HG03432 (cell line): ENCODE data around the gene SPATS2L.
A peak's percentile ranks its signal among the peaks of the same experiment; 100 is the strongest.

ENCODE experiments used
- ATAC-seq: cut with Tn5 transposase; IDR thresholded peaks from one replicate; pipeline ENCODE4 v1.9.1; 2021; ENCODE audit warnings: mild to moderate bottlenecking, moderate library complexity; ENCODE audit not compliant: unreplicated experiment

SPATS2L gene

GRCh38 chr2:200404615-200405014 lies 98.1 kb downstream of the SPATS2L start:
- ATAC-seq: no peak

GRCh38 chr2:200405599-200406298 lies 99.3 kb downstream of the SPATS2L start:
- peak; percentile 67 for ATAC-seq

- peak; percentile 66 for ATAC-seq
These were observed 99.9 kb downstream of the SPATS2L start for GRCh38 chr2:200406379-200406778.

- ATAC-seq: no peak
These were observed 102.2 kb downstream of the SPATS2L start for GRCh38 chr2:200408428-200409316.

- ATAC-seq: no peak
These were observed 105.3 kb downstream of the SPATS2L start for GRCh38 chr2:200411831-200412230.

GRCh38 chr2:200414367-200414766 lies 107.9 kb downstream of the SPATS2L start:
- ATAC-seq: no peak

- no peak for ATAC-seq
These were observed 109.0 kb downstream of the SPATS2L start for GRCh38 chr2:200415455-200415854.

GRCh38 chr2:200416878-200417277 lies 110.4 kb downstream of the SPATS2L start:
- no peak for ATAC-seq

GRCh38 chr2:200417366-200417765 lies 110.9 kb downstream of the SPATS2L start:
- no peak for ATAC-seq

- no peak for ATAC-seq
These were observed 111.9 kb downstream of the SPATS2L start for GRCh38 chr2:200418399-200418798.

- no peak for ATAC-seq
These were observed 112.8 kb downstream of the SPATS2L start for GRCh38 chr2:200419325-200419724.

- no peak for ATAC-seq
These were observed 114.8 kb downstream of the SPATS2L start for GRCh38 chr2:200421270-200421669.

GRCh38 chr2:200422071-200422470 lies 115.6 kb downstream of the SPATS2L start:
- ATAC-seq: no peak

- ATAC-seq: no peak
These were observed 116.2 kb downstream of the SPATS2L start for GRCh38 chr2:200422532-200423261.

GRCh38 chr2:200423541-200423940 lies 117.0 kb downstream of the SPATS2L start:
- no peak for ATAC-seq

GRCh38 chr2:200425026-200425821 lies 118.7 kb downstream of the SPATS2L start:
- ATAC-seq: no peak

GRCh38 chr2:200426754-200427153 lies 120.3 kb downstream of the SPATS2L start:
- no peak for ATAC-seq

- peak; percentile 86 for ATAC-seq
These were observed 122.6 kb downstream of the SPATS2L start for GRCh38 chr2:200428961-200429665.

- no peak for ATAC-seq
These were observed 123.5 kb downstream of the SPATS2L start for GRCh38 chr2:200430017-200430416.
